GM18508 (cell line): Measurements from ENCODE around the gene USP15.

Experiments used
- ATAC-seq: cut with Tn5 transposase; IDR thresholded peaks from one replicate; pipeline ENCODE4 v1.9.1; 2021; ENCODE audit warnings: moderate number of reproducible peaks; ENCODE audit not compliant: insufficient read depth, unreplicated experiment

Gene USP15

DNA sequence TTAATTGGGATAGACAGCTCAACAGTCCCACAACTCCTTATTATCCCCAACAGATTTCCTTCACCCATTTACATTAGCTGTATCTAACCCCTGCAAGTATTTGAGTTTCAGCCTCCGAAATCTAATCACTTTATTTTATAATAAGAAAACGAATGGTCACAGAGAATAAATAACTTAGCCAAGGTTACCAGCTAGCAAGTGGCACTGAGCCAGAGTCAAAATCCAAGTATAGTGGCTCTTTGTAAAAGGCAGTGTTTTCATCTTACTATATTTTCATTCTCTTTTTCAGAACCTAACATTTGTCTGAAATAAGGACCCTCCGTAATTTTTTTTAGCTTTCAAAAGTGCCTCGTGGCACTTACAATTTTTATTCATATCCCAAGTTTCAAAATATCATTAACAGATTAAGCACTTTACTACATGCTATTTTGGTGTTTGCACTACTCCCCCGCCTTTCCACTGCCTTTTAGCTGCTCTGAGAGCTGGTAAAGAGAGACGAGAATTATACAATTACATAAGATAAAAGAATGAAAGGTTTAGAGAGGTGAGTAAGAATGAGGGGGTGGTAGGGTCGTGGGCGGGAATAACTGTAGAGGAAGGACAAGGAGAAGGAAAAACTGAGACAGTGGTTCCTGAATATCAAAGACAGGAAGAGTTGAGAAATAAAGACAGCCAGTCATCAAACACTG lies 3.7 kb upstream of the USP15 start:
- ATAC-seq: no peak

DNA sequence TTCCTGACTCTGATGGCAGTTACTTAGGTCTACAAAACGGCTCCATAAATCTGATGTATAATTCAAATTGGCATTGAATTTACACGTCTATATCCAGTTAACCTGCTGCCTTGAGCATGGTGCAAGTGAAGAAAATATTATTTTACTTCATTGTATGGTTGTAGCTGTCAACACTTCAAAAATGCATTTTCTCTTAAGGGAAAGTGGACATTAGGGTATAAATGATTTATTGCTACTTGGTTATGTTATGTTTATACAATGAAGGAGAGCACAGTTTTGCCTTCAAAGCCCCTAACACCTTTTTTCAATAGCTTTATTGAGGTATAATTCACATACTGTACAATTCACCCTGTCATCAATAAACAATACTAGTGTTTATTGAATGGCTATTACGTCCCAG lies 2.0 kb upstream of the USP15 start:
- no peak for ATAC-seq

- no peak for ATAC-seq
Observed at GRCh38 chr12:62258941-62259630, 1.1 kb upstream of the USP15 start.

DNA sequence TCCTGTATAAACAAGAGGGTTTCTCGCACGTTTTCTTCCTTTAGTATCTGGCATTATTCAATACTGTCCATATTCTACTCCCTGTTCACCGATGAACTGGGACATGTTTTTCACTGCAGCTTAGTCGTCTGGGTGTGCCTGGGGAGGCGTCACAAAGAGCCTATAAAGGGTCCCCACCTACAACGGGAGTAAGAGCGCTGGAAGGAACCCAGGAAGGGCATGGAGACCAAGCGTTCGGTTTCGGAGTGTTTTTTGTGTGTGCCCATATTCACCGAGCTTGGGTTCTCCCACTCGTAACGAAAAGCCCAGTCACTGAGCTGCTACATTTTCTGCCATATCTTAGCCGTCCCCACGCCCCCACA lies 592 bp upstream of the USP15 start:
- no peak for ATAC-seq

DNA sequence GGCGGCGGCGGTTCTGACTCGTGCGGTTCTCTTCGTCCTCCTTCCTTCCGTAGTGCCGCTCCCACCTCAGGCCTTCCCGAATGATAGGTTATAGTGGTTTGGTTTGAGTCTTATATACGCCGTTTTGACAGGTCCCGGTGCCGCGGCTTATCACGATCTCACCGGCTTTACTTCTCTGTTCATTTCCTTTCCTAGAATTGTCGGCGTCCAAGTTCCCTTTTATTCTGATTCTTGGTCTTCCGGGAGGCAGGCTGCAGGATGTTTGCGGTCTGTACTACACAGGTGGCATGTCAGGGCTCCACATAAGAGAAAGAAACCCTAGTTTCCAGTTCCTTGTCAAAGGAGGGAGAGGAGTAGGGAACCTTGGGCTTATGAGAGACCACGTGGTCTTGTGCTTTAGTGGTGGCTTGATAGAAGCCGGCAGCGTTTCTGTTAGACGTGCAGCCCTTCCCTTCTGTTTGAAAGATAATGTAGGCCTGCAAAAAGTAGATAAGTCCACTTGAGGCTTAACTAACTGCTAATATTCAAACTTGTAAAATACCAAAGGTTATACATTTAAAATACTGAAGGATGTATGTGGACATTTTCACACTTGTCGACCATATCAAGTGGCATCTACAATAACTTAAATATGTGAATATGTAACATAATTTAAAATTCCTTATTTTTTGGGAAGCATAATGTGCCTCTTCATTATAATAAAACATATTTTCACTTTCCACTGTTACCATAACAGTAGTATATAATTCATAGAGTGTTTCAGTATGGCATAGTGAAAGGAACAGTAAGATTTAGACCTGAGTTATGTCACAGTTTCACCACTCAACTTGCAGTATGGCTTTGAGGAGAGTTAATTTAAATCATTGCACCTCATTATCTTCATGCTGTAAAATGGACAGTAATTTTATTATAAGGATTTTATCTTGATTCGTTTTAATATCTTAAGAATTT lies 804 bp downstream of the USP15 start:
- ATAC-seq: peak; percentile 39

GRCh38 chr12:62261876-62262517 lies 1.8 kb downstream of the USP15 start:
- ATAC-seq: no peak

GRCh38 chr12:62263232-62263631 lies 3.0 kb downstream of the USP15 start:
- no peak for ATAC-seq

DNA sequence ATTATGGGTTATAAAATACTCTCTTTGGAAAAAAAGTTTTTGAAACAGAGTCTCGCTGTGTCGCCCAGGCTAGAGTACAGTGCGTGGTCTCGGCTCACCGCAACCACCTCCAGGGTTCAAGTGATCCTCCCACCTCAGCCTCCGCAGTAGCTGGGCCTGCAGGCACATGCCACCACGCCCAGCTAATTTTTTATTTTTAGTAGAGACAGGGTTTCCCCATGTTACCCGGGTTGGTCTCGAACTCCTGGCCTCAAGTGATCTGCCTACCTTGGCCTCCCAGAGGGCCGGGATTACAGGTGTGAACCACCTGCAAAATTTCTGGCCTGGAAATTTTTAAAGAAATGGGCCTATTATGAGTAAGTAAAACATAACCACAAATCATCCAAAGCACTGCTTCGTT lies 3.8 kb downstream of the USP15 start:
- no peak for ATAC-seq

GRCh38 chr12:62264706-62265105 lies 4.5 kb downstream of the USP15 start:
- ATAC-seq: no peak

DNA sequence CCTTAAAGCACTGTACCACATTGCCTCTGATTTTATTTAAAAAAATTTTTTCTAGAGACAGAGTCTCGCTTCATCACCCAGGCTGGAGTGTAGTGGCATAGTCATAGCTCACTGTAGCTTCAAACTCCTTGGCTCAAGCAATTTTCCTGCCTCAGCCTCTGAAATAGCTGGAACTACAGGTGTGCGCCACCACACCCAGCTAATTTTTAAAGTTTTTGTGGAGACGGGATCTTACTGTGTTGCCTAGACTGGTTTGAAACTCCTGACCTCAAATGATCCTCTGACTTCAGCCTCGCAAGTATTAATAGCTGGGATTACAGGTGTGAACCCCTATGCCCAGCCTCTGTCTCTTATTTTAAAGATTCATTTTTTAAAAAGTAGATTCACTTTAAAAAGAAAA lies 5.3 kb downstream of the USP15 start:
- no peak for ATAC-seq

DNA sequence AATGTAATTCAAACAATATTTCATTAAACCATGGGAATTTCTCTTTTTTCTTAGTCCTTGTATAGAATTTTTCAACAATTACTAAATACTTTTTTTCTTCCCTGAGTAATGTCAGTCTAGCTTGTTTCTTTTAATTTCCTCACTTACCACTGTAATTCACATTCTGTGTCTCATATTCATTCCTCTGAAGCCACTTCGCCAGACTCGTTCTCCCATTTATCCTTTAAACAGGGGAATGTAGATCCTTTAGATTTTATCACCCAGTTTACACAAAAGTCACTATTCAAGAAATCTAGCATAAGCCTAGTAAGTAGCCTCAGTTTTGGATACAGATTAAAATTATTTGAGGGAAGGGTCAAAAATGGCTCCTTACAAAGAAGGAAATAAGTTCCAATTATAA lies 6.8 kb downstream of the USP15 start:
- ATAC-seq: no peak

- ATAC-seq: no peak
Observed at GRCh38 chr12:62267480-62267879, 7.3 kb downstream of the USP15 start.

- ATAC-seq: no peak
Observed at GRCh38 chr12:62268956-62269355, 8.8 kb downstream of the USP15 start.

- no peak for ATAC-seq
Observed at GRCh38 chr12:62269464-62270228, 9.4 kb downstream of the USP15 start.

- no peak for ATAC-seq
Observed at GRCh38 chr12:62270384-62270783, 10.2 kb downstream of the USP15 start.

DNA sequence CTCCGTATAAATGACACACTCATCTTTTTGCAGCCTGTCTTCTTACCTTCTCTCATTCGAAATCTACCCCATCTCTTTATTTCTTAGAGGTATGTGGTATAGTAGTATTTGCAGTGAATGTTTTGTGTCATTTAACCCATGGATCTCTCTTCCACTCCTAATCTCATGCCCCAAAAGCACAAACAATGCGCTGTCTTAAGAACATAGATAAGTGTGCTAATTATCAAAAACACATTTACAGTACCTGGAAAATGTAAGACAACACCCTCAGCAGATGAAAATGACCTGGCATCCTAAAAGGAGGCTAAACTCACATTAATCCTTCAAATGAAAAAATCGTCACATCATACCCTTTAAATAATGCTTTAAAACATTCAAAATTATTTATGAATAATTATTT lies 10.7 kb downstream of the USP15 start:
- no peak for ATAC-seq

- no peak for ATAC-seq
Observed at GRCh38 chr12:62272936-62273552, 12.8 kb downstream of the USP15 start.

- ATAC-seq: no peak
Observed at GRCh38 chr12:62273724-62274380, 13.6 kb downstream of the USP15 start.

DNA sequence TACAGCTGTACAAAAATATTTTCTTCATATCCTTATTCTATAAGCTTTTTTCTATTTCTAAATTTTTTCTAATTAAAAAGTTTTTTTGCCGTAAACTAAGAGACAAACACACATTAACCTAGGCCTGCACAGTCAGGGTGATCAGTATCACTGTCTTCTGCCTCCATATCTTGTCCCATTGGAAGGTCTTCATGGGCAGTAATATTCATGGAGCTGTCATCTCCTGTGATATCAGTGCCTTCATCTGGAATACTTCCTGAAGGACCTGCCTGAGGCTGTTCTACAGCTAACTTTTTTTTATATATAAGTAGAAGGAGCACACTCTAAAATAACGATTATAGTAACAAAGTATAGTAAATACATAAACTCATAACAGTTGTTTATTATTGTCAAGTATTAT lies 17.8 kb downstream of the USP15 start:
- no peak for ATAC-seq
